Colonic mucosa (tissue), 4 donors: ENCODE results near the gene TOMM7. TPM values are rescaled to one million over a fixed set of nuclear protein-coding genes. Genes with fewer than 3 reads are reported as not detected.

ENCODE experiments used
- DNase-seq: peaks from one replicate; pipeline ENCODE4 v3.0.0-alpha.2; 2020
- H3K27ac ChIP-seq: fragments of 200-600 bp; one replicate; pipeline ENCODE4 v1.8.0; 2021
- H3K27me3 ChIP-seq: fragments of 200-600 bp; one replicate; pipeline ENCODE4 v1.8.0; 2021
- H3K36me3 ChIP-seq: fragments of 200-600 bp; one replicate; pipeline ENCODE4 v1.8.0; 2021
- H3K4me1 ChIP-seq: fragments of 200-600 bp; one replicate; pipeline ENCODE4 v1.8.0; 2021; ENCODE audit warnings: mild to moderate bottlenecking
- H3K4me3 ChIP-seq: fragments of 200-600 bp; one replicate; pipeline ENCODE4 v1.8.0; 2021
- H3K9ac ChIP-seq, 2 donors: one replicate each; pipeline ENCODE4 v1.7.0; 2013; ENCODE audit warnings: control low read depth in 2 of 2, low read depth in 2 of 2, low read length in 2 of 2
- H3K9me3 ChIP-seq: fragments of 200-600 bp; one replicate; pipeline ENCODE4 v1.8.0; 2021
- CTCF ChIP-seq: fragments of 200-600 bp; IDR thresholded peaks from one replicate; pipeline ENCODE4 v1.8.0; 2022; ENCODE audit warnings: antibody characterized with exemption, mild to moderate bottlenecking
- intact Hi-C: fragments of 100-400 bp; cut with DNase I; formaldehyde crosslinking; loops from one replicate; pipeline ENCODE4 v1.14.1; 2022
- total RNA-seq, 2 donors: library from RNA; stranded (reverse); fragmentation: NEBNext Ultra II Directional in 1 of 2; extraction: Animal tissue kit (Norgen Biotek cat#: 25700) in 1 of 2; gene quantifications; one replicate each; pipeline ENCODE4 v1.2.1, GENCODE V29; 2021
- donor health status: healthy.
- donor health status: DM: no; HTN: no; CAD: no.
- donor health status: DM: no; HTN: no; CAD: no.

Gene TOMM7
- total RNA-seq, 2 donors from 2014 or later = 235 to 288 TPM

GRCh38 chr7:22765609-22766008 lies 57.0 kb downstream of the TOMM7 start:
- TF ChIP-seq CTCF = no peak
- Histone ChIP-seq H3K27me3 (no peaks in the 10 kb centered on the region), H3K4me3 (no peak overlapping the region), H3K9me3 (no peaks in the 10 kb centered on the region), H3K9ac (no peak overlapping the region), H3K4me1 (no peaks in the 10 kb centered on the region), H3K27ac (no peak overlapping the region), H3K36me3 (no peaks in the 10 kb centered on the region)
- no peak for DNase-seq
- intact Hi-C loops = no loop called here

Other genes starting within 250 kb of the TOMM7 start
- gene IL6, start 95.6 kb downstream of the TOMM7 start, total RNA-seq = under 1 TPM in 1 of 2 donors, not detected in 1; 0.77 TPM
- gene HYCC1, start 191.3 kb upstream of the TOMM7 start, total RNA-seq = 10 to 100 TPM in 1 of 2 donors, 1 to 10 TPM in 1; 5.5 to 10.8 TPM